A549 (cell line): ENCODE results near the gene ZBTB8B.

ENCODE experiments used
- CBX8 ChIP-seq: fragments of 200-600 bp; sonication (generic); IDR thresholded peaks from 2 replicates; pipeline ENCODE4 v1.6.1; 2016
- CHD2 ChIP-seq: fragments of 150-350 bp; IDR thresholded peaks from 2 replicates; pipeline ENCODE4 v1.6.1; 2014; ENCODE audit warnings: low read length; ENCODE audit not compliant: partially characterized antibody
- EP300 ChIP-seq, 2 experiments: fragments of >200 bp; sonication (Bioruptor Twin); formaldehyde crosslinking; IDR thresholded peaks; 2 replicates in 1 of 2; 3 replicates in 1 of 2; pipeline ENCODE4 v1.6.1; 2016 to 2017
- JUN ChIP-seq, 2 experiments: fragments of >200 bp; sonication (Bioruptor Twin); formaldehyde crosslinking; IDR thresholded peaks; 2 replicates in 1 of 2; 3 replicates in 1 of 2; pipeline ENCODE4 v1.6.1; 2016 to 2017
- MAX ChIP-seq: IDR thresholded peaks from 2 replicates; pipeline ENCODE4 v1.6.1; 2012
- PHF8 ChIP-seq: fragments of 200-600 bp; sonication (generic); IDR thresholded peaks from 2 replicates; pipeline ENCODE4 v1.6.1; 2016; ENCODE audit warnings: low read depth, mild to moderate bottlenecking, antibody characterized with exemption, moderate library complexity, borderline replicate concordance
- USF2 ChIP-seq: fragments of 450-650 bp; IDR thresholded peaks from 2 replicates; pipeline ENCODE4 v1.6.1; 2014; ENCODE audit warnings: antibody characterized with exemption
- TF ChIP-seq, protein P1 (sequence below): fragments of >200 bp; sonication (Bioruptor Twin); formaldehyde crosslinking; IDR thresholded peaks from 3 replicates; pipeline ENCODE4 v1.5.1; 2016

DNA sequence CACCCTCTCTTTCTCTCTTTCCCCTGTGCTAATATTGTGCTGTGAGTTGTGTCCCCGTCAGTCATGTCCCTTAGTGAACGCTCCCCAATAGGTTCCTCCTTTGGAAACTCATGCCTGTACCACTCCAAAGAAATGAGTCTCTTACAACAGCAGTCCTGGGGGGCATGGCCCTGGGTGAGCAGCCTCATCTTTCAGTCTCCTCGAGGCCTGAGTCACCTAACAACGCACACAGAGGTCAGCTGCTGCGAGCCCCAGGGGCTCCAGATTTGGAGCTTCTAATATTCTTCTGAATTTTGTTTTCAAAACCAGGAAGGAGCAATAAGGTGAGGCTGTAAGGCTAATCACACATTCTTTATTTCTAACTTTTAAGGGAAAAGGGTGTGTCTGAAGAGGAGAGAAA, 43.9 kb downstream of the ZBTB8B start:
- TF ChIP-seq USF2 (no peak), CBX8 (no peak), MAX (no peak), PHF8 (no peak), CHD2 (no peak), EP300 (IDR thresholded peaks at IDR 0.05) (no peak), JUN (IDR thresholded peaks at IDR 0.05) (no peak)
- TF ChIP-seq, protein P1, sequence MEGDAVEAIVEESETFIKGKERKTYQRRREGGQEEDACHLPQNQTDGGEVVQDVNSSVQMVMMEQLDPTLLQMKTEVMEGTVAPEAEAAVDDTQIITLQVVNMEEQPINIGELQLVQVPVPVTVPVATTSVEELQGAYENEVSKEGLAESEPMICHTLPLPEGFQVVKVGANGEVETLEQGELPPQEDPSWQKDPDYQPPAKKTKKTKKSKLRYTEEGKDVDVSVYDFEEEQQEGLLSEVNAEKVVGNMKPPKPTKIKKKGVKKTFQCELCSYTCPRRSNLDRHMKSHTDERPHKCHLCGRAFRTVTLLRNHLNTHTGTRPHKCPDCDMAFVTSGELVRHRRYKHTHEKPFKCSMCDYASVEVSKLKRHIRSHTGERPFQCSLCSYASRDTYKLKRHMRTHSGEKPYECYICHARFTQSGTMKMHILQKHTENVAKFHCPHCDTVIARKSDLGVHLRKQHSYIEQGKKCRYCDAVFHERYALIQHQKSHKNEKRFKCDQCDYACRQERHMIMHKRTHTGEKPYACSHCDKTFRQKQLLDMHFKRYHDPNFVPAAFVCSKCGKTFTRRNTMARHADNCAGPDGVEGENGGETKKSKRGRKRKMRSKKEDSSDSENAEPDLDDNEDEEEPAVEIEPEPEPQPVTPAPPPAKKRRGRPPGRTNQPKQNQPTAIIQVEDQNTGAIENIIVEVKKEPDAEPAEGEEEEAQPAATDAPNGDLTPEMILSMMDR: no peak
